Activated T-cell treated with anti-CD3 and anti-CD28 coated beads, Interleukin-2, amount 50 U/mL, for 48 hours (primary cell): ENCODE measurements around the gene RERE.

Experiments used
- DNase-seq, 2 experiments: peaks; one replicate each; pipeline ENCODE4 v3.0.0-alpha.2; 2020

The RERE gene

DNA sequence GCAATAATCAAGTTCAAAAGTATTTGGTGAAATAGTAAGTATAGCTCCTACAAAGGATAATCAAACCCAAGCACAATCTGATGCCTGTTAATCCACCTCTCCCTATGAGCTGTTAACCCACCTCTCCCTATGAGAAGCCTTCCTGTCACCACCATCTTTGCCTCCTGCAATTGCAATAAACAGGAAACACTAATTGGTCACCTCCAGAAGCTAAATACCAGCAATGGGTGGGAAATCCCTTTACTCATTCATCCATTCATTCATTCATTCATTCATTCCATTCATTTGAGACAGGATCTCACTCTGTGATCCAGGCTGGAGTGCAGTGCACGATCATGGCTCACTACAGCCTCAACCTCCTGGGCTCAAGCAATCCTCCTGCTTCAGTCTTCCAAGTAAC lies 132.8 kb downstream of the RERE start:
- DNase-seq = no peak

DNA sequence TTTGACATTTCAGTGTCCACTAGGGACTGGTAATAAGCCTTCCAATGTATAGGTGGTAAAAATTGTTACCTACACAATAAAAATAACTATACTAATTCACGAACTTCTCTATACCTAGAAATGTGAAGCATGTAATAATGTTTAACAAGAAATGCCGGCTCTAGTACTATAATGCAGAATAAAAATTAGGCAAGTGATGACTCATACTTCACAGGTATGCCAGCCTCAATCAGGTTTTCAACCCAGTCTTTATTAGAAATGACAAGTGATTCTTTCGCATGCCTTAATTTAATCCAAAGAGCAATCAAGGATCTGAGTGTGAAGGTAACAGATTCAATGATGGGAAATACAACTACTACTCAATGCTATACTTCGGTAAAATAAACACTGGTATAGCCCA lies 134.9 kb downstream of the RERE start:
- no peak for DNase-seq

DNA sequence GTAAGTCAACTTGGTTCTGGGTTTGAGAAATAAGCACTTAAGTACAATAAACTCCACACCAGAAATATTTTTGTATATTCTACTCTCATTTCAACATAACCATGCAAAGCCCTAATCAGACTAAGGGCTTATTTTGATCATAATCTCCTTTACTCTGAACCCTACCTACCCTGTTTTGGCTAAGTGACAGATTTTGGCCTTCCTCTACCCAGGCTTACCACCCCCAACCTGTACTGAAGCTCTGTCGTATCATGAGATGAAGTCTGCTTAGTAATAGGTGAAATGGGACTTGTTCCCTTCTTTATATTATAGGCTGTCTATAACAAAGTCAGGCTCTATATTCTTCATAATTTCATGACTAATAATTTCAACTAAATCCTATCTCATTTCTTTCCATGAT lies 135.5 kb downstream of the RERE start:
- DNase-seq = no peak

DNA sequence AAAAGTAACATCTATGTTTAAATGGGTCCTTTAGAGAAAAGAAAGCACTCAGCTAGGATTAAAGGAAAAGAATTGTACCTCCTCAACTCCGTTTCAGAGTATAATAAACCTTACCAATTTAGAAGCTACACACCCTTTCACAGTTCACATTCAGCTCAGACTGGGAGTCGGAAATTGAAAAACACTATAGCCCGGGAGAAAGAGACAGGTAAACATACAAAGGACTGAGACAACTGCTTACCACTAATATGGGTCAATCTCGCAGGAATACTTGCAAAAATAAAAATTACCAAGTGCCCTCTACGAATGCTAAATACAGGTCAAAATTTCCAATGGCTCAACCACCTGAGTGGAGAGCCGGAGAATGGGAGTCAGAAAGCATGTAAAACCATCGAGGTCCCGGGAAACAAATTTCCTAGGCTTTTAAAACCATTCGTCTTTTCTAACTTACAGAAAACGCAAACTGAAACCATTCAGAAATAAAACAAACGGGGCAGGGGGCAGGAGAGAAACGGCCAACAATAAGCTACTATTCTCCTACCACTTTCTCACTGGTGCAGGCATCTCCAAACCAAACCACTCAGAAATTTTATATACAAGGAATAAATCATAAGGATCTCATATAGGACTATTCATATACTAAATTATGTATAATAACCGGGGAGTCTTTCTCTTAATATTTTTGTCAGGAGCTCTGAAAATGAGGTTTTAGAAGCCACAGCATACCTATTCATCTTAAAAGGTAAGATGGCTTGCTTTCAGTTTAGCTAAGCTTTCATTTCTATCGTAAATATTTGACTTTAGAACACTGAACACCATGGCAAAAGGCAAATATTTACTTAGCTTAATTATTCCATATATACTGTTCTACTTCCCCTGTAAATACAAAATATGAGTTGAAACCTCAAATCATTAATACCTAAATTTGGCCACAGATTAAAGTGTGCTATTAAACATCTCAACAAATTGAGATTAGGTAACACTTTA lies 136.5 kb downstream of the RERE start:
- DNase-seq = no peak

DNA sequence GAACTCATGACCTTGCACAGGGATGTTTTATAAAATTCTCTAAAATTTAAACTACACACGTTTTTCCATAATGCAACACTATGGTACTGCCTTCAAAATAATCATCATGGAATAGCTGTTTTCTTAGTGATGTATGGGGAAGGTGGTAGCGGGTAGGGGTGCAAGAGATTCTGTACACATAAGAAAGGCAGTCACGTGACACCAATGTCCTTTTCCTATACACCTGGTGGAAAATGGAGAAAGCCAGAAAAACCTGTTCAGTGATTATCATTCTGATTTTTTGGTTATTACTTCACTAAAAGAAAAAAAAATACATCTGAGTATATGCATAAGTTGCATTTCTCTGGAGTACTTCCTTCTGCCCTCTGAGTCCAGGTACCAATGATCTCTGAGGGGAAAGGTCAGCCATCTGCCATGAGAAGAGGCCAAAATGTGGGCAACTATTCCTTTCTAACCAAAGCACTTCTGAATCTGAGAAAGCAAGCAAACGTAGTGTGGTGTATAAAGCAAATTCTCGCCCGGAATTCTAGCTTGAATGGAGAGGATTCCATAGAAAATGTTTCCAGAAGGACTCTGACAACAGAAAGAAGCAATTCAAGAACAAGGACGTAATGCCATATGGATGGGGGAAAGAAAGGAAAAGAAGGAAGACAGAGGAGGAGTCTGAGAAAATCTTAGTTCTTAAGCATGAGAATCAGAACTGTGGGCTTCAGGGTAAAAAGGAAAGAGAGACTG lies 137.3 kb downstream of the RERE start:
- DNase-seq = no peak

DNA sequence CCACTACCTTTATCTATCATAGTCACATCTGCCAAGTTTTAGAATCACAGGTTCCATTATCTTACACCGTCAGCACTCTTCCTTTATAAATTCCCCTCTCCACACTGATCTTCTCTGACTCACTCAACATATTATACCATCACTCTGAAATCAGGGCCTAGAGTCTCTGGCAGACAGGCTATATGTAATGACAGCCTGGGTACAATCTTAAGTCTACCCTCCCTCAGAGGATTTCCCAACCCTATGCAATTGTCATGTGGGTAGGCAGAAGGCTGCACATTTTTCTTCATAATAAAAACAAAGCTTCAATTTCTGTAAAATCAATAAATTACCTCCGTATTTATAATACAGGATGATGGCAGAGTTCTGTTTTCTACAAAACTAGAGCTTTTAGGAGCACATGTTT lies 138.0 kb downstream of the RERE start:
- DNase-seq = no peak

DNA sequence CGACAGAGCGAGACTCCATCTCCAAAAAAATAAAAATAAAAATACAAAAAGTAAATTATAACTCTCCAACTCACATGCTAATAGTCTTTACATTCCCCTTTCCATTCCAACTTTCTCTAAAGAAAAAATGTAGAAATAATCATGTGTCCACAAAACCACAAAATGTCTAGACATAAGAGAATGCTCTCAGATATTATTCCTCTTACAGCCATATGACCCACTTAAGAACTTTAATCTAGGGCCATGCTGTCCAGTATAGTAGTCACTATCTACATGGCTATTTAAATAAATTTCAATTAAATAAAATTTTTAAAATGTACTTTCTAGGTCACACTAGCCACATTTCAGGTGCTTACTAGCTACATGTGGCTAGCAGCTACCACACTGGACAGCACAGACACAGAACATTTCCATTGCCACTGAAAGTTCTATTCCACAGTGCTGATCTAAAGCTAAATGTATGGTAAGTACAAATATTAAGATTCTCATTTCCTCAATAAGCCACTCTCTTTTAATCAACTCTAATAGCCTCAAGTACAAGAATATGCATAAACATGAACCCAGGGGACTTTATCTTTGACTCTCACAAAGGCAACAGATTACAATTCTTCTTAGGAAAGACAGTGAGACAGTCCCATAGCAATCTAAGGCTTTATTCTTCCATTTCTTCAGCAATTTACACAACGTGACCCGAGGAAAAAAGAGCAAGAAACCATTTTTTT lies 138.6 kb downstream of the RERE start:
- DNase-seq = no peak

DNA sequence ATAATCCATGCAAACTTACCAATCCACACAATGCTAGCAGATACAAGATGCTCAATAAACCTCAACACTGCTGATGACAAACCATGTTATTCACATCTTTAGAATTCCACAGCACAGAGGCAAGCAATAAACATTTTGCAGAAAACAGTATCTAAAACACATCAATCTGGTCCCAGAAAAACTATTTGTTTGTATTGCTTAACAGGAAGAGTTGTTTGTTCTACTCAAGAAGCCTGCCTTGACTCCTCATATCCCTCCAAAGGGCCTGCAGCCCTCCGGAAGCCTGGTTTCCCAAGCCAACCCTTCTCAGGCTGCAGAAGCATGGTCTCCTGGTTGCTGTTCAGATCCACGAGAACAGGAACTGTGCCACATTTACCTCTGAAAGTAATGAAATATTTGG lies 139.7 kb downstream of the RERE start:
- no peak for DNase-seq

DNA sequence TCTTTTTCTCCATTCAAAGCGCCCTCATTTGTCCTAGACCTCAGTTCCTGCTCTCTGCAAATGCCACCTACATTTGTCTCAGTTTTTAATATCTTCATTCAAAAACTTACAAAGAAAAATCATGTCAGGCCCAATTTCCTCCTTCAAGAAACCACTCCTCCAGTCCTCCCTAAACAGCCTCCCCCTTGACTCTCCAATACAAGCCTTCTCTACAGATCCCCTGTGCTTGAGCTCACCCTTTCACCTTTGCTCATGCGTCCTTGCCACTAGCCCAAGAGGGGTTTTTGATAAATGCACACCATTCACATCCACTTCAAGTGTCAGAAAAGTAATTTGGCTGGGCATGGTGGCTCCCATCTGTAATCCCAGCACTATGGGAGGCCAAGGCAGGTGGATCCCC lies 140.6 kb downstream of the RERE start:
- DNase-seq = no peak

DNA sequence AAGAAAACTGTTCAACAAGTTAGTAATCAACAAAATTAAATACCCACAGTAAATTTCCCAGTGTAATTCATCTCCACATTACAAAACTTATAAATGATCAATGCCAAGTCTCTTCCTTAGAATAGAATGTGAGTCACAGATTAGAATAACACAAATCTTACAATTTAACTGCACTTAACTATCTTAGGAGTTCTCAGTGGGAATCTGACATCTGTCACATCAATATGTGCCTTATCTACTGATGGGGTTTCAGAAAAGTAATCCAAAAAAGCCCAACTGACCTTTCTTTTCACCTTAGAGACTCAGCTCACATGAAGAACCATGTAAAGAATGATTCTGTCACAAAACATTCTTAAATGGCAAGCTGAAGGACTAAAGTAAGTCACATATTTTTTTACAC lies 141.4 kb downstream of the RERE start:
- no peak for DNase-seq

DNA sequence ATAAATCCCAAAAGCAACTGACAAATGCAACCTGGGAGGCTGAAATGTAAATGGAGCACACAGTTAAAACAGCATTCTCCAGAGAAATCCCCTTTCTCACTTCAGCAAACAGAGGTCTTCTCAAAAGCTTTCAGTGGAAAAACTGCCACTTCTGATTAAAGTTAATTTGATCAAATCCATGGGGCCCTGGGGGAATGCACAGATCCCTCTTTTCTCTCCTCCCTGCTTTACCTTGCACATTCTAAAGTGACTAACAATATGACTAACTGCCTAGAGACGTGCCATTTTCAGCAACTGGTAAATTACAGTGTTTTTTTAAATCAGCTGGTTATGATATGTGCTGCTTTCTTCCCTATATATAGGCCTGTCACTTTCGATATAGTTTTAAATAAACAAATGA lies 142.5 kb downstream of the RERE start:
- no peak for DNase-seq

DNA sequence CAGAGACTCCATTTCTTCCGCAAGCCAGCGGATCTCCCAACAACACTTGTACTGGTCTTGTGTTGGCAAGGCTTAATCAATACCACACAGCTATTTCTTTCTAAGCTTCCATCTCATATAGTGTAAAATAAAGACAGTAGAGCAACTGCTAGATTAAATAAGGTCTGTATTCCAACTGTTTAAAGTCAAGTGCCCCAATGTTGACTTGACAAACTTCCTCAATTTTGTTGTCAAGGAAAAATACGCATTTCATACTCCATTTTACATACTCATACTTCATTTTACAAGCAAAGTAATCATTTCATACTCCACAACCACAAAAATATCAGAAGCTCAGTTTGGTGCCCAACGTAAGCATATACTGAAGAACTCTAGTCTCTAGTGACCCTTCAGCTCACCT lies 143.0 kb downstream of the RERE start:
- DNase-seq = no peak

DNA sequence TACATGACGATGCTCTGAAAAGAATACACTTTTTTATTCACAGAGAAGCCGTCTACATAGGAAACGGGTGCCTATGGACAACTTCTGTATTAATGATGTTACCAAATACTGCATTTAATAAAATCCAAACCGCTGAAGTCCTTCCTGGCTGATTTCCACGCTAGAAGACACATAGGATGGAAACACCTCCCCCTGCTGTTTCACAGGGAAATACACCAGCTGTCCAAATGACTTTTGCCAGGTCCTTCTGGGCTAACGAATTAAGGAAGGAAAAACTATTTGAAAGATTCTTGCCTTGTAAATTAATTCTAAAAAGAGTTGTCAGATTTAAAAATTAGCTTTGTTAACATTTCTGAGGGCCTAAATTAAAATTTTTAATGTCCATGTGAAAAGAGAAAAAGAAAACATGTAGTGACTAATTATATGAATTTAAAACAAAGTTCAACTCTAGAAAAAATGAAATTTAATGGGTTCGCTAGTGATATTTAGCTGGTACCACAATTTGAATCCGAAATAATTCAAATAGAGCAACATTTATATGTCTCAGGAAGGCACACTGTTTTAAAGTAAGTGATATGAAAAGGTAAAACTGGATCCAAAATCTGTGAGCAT lies 146.0 kb downstream of the RERE start:
- no peak for DNase-seq

DNA sequence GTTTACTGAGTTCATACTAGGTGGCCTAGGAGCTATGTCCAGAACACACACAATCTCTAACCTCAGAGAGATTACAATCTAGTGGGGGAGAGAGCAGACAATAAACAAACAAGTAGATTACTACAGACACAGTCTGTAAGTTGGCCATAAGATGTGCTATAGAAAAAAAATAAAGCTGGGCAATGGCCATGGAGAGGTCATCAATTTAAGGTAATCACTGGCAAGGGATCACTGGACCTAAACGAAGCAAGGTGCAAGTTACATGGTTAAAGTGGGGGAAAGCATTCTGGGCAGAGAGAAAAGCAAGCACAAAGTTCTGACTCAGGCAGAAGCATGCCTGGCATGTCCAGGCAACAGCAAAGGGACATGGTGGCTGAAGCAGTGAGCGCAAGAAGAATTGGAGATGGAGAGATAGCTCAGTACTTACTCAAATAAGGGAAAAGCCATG lies 147.0 kb downstream of the RERE start:
- no peak for DNase-seq

DNA sequence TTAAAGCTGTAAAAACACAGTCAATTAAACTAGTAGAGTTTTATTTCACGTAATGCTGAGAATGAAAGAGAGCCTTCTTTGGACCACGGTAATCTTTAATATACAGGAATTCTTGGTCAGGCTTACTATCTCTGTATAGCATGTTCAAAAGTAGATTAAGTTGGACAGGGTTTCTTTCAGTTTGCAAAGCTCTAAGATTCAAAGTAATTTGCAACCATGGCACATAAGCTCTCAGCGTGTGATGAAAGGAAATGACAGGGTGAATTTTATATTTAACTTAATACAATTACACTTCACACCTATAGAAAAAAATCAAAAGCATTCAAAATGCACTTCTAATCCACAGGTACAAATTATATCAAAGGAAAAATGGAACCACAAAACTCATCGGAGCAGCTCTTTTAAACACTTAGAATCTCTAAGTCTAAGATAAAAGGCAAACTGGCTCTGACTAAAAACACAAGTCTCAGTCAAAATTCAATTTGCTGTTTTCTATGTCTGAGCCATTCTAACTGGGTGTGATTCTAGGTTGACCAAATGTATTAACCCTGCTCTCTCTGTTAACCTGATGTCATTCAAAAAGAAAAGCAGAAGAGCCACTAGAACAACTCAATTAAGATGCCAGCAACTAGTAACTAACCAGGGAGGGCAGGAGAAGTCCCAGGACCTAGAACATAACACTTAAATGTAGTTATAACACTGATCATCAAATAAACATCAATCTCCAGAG lies 147.7 kb downstream of the RERE start:
- DNase-seq = no peak

DNA sequence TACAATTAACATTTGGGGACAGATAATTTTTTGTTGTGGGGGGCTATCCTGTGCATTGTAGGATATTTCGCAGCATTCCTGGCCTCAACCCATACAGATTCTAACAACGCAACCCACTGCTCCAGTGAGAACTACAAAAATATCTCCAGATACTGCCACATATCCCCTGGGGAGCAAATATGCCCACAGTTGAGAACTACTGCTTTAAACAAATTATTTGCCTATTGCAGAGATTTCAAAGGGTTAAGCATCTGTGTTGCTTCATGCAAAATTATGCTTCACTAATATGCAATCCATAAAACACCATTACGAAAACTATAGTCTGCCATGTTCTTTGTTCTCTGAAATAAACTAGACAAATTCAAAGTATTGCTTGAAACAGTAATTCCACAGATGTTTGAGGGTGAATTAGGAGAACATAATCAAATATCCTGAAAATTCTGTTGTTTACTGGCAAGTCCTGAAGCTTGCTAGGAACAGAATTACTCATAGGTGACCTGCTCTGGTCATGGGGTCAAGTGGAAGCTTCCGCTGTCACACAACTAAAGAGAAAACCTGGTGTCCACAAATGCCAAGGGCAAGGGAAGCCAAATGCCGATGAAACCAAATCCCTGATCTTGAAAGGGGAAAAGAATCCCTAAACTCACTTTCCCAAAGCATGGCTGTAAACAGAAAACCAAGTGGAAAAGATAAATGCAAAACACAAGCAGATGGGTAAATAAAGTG lies 149.4 kb downstream of the RERE start:
- no peak for DNase-seq

DNA sequence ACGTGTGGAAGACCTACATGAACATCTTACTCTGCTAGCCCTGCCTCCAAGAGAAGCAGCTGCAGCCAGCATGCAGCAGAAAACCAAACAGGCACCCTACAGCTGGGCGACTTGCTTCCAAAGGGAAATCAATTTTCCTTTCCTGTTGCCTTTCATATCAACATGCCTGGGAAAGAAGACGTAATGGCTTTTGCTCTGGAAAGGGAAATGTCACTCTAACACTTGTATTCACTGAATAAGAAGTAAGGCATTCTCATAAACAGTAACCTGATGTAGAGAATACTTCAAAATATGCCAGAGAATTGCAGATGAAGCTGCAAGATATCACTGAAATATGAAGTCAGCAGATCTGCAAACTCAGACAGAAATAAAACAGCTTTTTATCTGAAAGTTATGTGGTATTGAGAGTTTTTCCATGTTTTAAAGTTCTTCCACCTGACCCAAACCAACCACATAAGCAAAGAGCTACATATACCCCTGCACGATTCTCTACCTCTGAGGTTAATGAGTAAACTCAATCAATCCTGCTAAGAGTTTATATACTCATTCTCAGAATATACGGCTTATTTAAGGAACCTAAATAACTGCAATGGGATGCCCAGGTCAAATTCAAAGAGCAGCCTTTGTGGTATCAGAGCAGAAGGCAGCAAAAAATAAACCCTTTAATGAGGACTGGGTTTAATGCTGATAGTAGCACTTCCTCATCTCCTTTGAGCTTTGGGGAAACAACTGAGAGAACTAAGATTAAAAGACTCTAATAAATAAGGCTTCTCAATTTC lies 150.9 kb downstream of the RERE start:
- DNase-seq = no peak

DNA sequence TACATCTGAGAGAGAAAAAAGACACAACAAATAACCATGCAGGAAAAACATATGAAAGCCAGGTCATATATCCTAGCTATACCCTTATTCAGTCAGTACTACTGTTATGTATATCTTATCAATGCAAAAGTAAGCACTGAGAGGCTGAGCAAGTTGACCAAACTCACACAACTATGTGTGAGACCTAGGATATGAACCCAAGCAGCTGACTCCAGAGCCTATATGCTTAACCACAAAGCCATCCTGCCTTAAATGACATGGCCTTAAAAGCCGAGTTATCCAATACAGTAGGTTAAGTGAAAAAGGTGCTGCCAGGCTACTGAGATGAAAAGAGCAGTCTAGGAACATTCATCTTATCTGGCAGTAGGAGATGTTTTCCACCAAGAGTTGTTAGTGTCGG lies 151.6 kb downstream of the RERE start:
- DNase-seq = no peak

DNA sequence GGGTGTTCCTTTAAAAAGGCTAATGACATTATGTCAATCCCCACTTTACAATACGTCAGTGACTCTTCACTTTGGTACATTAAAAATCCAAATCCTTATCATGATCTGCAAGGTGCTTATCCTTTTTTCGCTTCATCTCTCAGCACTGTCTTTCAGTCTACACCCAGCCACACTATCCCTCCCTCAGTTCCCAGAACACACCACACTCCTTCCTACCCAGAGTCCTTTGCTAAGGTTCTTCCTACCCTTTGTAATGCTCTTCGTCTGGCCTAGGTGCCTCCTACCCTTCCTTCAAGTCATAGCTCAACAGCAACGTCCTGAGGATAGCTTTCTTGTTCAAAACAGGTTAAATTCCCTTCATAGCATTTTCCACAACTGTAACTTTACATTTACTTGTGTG lies 152.6 kb downstream of the RERE start:
- no peak for DNase-seq

DNA sequence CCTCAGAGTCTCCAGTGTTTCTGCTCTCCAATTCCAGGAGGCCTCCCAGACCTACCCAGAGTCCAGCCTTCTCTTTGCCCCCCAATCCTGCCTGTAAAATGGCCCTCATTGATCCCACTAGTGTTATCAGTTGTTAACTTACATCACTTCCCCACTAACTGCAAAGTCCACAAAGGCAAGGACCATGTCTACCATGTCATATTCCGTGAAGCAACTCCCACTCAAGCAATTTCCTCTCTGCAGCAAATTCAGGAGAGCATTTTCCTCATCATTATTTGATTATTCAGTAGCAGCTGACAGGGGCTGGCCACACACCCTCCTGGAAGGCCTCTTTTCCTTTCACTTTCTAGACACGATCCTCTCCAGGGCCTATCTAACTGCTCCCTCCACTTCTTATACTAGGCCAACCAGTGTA lies 153.5 kb downstream of the RERE start:
- DNase-seq = no peak
